ENCODE measurements around the gene FCRL1. TPM values are rescaled to one million over a fixed set of nuclear protein-coding genes. Genes with fewer than 3 reads are reported as not detected.

FCRL1 gene
- total and polyA plus RNA-seq, 10 donors = 54.5 to 158 (median 89.7) TPM

GRCh38 chr1:157771661-157772425 lies 48.1 kb downstream of the FCRL1 start:
- 27 to 54% (median 39%) methylated on average over 8 of the region's 8 CpGs for WGBS, 5 donors
- intact Hi-C loops (cut with DNase I; ENCODE audit: low total_unique reads) = loop anchor here (10.0 kb wide), 1 partner anchor 197 kb away; no protein-coding TSS in a partner anchor
- Histone ChIP-seq H3K4me1 (peaks cover 0 to 67% (median 25%) of the 10 kb centered on the region in 6 donors), H3K4me3 (no peak overlapping the region), H3K36me3 (peaks cover 0 to 31% (median 0%) of the 10 kb centered on the region in 6 donors), H3K9me3 (no peaks in the 10 kb centered on the region), H3K27me3 (replicated peaks in 1 of 7) (peaks cover 0 to 9% (median 0%) of the 10 kb centered on the region in 7 donors), H3K27ac (peak overlapping the region in 4 of 8 donors; percentile 16 to 81 (median 73))
- DNase-seq = no peak
- TF ChIP-seq POLR2A (IDR thresholded peaks at IDR 0.05) = no peak
- TF ChIP-seq CTCF (IDR thresholded peaks at IDR 0.05 in 8 of 11, conservative IDR thresholded peaks at IDR 0.05 in 3 of 11) = no peak
- no peak for TF ChIP-seq POLR2AphosphoS5 (IDR thresholded peaks at IDR 0.05)

GRCh38 chr1:157770442-157771043 lies 49.4 kb downstream of the FCRL1 start:
- H3K4me3 ChIP-seq = no peak overlapping the region
- peaks cover 0 to 9% (median 0%) of the 10 kb centered on the region in 7 donors for H3K27me3 ChIP-seq (replicated peaks in 1 of 7)
- no peak for DNase-seq
- H3K4me1 ChIP-seq = peaks cover 0 to 57% (median 24%) of the 10 kb centered on the region in 6 donors
- 69 to 82% (median 78%) methylated on average over 9 of the region's 9 CpGs for WGBS, 5 donors
- intact Hi-C loops (cut with DNase I; ENCODE audit: low total_unique reads) = loop anchor here (10.0 kb wide), 1 partner anchor 196 kb away; no protein-coding TSS in a partner anchor
- H3K36me3 ChIP-seq = peaks cover 0 to 36% (median 0%) of the 10 kb centered on the region in 6 donors
- TF ChIP-seq POLR2AphosphoS5 (IDR thresholded peaks at IDR 0.05) (no peak), POLR2A (IDR thresholded peaks at IDR 0.05) (no peak), CTCF (IDR thresholded peaks at IDR 0.05 in 8 of 11, conservative IDR thresholded peaks at IDR 0.05 in 3 of 11) (peak in 3 of 11 experiments; percentile 21 to 34 (median 29))
- peak overlapping the region in 1 of 8 donors; percentile 79 for H3K27ac ChIP-seq
- no peaks in the 10 kb centered on the region for H3K9me3 ChIP-seq

- peaks cover 0 to 9% (median 0%) of the 10 kb centered on the region in 7 donors for H3K27me3 ChIP-seq (replicated peaks in 1 of 7)
- TF ChIP-seq POLR2A (IDR thresholded peaks at IDR 0.05) (no peak), POLR2AphosphoS5 (IDR thresholded peaks at IDR 0.05) (no peak), CTCF (IDR thresholded peaks at IDR 0.05 in 8 of 11, conservative IDR thresholded peaks at IDR 0.05 in 3 of 11) (no peak)
- intact Hi-C loops (cut with DNase I; ENCODE audit: low total_unique reads) = no loop called here
These were observed 53.1 kb downstream of the FCRL1 start for GRCh38 chr1:157766792-157767191.

GRCh38 chr1:157758018-157758417 lies 61.9 kb downstream of the FCRL1 start:
- Histone ChIP-seq H3K4me1 (peaks cover 0 to 4% (median 0%) of the 10 kb centered on the region in 6 donors), H3K36me3 (peaks cover 0 to 64% (median 4%) of the 10 kb centered on the region in 6 donors), H3K27ac (no peak overlapping the region), H3K4me3 (no peak overlapping the region), H3K9me3 (peaks cover 0 to 23% (median 18%) of the 10 kb centered on the region in 8 donors), H3K27me3 (replicated peaks in 1 of 7) (no peaks in the 10 kb centered on the region)
- 71 to 85% (median 82%) methylated on average over 4 of the region's 4 CpGs for WGBS, 5 donors
- DNase-seq = no peak
- TF ChIP-seq POLR2A (IDR thresholded peaks at IDR 0.05) (no peak), POLR2AphosphoS5 (IDR thresholded peaks at IDR 0.05) (no peak), CTCF (IDR thresholded peaks at IDR 0.05 in 8 of 11, conservative IDR thresholded peaks at IDR 0.05 in 3 of 11) (no peak)
- intact Hi-C loops (cut with DNase I; ENCODE audit: low total_unique reads) = no loop called here

More at GRCh38 chr1:157766792-157767191, 53.1 kb downstream of the FCRL1 start:
- Histone ChIP-seq H3K36me3 (peaks cover 0 to 42% (median 0%) of the 10 kb centered on the region in 6 donors), H3K4me3 (no peak overlapping the region), H3K9me3 (no peaks in the 10 kb centered on the region), H3K4me1 (peaks cover 0 to 35% (median 15%) of the 10 kb centered on the region in 6 donors), H3K27ac (no peak overlapping the region)
- DNase-seq = no peak

Measured in spleen (tissue), 11 donors.